HG02623 (cell line): ENCODE results near the gene TUBB.

Source experiments
- ATAC-seq: cut with Tn5 transposase; IDR thresholded peaks from one replicate; pipeline ENCODE4 v1.9.1; 2021; ENCODE audit warnings: moderate library complexity; ENCODE audit not compliant: unreplicated experiment

The TUBB gene

DNA sequence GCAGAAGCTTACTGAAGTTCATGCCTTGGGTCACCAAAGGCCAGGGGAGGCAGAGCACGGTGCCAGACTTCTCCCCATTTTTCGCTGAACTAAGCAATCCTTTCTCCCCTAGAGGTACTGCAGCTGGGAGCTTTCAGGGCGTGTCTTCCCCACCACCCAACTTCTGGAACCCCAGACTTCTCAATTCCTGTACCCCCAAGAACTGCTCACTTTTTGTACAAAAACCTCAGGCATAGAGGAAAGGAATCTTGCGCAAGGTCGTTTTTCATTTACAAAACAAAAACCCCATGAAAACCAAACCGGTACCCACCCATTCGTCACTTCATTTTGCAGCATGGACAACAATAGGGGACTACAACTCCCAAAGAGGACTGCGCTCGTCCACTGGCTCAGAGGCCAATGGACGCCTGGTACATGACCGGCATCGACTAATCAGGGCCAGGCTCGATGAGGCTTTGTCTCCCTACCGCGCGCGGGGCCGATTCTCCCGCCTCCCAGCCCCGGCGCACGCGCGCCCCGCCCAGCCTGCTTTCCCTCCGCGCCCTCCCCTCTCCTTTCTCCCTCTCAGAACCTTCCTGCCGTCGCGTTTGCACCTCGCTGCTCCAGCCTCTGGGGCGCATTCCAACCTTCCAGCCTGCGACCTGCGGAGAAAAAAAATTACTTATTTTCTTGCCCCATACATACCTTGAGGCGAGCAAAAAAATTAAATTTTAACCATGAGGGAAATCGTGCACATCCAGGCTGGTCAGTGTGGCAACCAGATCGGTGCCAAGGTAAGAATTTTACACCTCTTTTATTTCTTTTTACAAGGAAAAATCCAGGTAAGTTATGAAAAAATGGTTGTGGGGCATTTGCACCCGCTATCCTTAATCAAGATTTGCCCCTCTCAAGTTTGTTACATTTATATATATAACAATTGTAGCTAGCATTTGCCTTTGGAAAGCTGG, at the start of gene TUBB:
TUBB (plus strand) TSS at position 562 of the 947 bp plus-strand sequence; CDS start at position 717, 155 bp downstream.
- peak; percentile 33 for ATAC-seq

DNA sequence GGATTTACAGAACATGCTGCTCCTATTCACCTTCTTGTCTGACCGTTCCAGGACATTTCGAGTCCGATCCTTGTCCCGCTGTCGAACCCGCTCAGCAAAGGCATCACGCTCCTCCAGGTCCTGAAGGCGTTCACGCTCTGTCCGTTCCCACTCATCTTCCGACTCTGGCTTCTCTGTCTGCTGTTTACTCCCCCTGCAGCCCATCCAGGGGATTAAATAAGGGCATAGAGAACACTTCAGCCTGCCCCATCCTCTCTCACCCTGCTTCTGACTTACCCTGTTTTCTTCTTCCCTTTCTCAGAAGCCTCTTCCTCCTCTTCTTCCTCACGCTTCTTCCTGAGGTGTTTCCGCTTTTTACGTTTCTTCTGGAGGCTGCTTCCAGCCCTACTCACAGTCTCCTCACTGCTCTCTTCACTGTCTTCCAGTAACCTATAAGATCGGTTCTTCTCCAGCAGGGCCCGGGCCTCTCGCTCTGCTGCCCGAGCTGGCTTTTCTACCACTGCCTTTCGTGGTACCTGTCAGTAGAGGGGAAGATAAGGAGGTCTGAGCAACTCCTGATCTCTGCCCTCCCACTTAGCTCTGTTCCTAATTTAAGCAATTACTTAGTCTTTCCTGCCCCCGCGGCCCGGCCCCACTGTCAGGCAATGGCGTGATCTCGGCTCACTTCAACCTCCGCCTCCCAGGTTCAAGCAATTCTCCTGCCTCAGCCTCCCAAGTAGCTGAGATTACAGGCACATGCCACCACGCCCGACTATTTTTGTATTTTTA, 49.2 kb upstream of the TUBB start:
- no peak for ATAC-seq

DNA sequence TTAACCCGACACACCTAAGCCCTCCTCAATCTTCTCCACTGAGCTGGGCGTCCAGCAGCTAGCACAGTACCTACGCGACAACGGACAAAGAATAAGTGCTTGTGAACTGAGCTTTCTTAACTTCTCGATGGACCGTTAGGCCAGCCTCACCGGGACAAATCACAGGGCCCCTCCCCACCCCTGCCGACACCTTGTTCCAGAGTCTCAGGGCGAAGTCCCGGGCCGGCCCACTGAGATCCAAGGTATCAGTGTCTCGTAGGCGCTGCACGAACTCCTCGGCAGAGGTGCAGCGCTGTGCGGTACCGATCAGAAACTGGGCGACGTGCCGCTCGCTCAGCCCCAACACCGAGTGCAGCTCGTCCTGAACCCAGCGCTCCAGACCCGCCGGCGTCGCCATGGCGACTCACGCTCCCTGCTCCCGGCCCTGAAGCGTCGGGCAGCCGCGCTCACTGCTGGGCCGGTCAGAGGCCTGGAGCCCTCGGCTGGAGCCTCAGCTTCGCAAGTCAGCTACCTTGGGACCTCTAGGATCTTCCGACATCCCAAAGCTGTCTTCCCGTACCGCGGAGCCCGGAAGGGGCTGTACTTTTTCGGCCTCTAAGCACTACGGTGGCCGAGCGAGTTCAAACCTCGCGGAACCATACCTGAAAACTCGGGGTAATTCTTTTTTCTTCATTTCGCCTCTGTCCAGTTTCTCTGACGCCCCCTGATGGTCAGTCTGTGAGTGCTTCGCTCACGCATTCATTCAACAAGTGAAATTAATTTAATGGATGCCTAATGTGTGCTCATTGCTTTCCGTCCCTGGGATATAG, 47.5 kb upstream of the TUBB start, which contains the start of gene DHX16:
DHX16 (minus strand) TSS at position 562 of the 809 bp plus-strand sequence; CDS start at position 397, 165 bp downstream.
- peak; percentile 64 for ATAC-seq

DNA sequence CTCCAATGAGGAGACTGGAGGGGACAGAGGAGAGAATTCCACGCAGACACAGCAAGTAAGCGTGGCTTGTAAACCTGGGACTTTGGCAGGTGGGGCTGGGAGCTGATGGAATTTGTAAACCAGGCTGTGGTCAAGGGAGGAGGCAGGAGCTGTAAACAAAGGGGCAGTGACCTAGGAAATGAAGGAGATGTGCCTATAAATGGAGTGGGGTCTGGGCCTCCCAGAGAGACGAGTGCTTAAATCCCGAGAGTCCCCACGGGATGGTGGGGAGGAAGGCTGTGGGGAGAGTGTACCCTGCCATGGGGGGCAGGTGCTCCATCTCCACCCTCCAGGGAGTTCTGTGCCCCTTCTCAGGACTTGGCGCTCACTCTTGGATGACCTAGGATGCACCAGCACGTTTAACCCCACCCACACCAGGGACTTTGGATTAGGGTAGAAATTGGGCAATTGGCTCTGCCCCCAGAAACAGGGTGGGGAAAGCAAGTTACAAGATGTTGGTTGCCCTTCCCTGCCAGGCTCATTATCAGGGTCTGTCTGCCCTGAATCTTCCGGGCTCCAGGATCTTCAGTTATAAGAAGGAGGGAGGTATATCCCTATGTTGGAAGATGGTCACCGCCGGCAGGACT, 43.4 kb upstream of the TUBB start:
- no peak for ATAC-seq

DNA sequence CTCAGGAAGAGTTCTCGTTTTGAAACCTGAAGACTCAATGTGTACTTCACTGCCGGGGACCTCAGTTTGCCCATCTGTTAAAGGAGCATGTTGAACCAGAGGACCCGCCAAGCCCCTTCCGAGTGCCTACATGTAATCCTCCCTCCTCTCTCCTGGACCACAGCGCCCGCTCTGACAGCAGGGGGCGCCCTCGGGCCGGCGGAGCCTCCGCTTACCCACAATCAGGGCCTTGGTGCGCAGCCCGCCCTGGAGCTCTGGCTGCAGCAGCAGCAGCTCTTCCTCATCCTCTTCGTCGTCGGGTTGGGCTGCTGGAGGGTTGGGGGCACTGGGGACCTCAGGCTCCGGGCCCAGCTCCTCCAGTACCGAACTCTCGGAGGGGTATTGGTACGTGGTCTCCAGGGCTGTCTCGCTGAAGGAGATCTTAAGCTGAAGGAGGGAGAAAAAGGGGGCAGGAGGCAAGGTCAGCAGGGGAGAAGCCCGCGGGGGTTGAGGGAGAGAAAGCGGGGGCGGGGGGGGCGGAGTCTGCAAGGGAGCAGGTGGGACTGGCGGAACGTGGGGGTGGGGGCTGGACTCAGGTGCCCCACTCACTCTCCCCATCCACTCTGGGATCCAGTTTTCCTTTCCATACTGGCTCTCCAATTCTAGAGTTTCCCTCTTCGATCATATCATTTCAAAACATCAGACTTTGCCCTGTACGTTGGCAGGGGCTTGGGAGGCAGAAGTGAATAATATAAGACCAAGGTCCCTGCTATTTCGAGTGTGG, 41.0 kb upstream of the TUBB start:
- peak; percentile 41 for ATAC-seq

DNA sequence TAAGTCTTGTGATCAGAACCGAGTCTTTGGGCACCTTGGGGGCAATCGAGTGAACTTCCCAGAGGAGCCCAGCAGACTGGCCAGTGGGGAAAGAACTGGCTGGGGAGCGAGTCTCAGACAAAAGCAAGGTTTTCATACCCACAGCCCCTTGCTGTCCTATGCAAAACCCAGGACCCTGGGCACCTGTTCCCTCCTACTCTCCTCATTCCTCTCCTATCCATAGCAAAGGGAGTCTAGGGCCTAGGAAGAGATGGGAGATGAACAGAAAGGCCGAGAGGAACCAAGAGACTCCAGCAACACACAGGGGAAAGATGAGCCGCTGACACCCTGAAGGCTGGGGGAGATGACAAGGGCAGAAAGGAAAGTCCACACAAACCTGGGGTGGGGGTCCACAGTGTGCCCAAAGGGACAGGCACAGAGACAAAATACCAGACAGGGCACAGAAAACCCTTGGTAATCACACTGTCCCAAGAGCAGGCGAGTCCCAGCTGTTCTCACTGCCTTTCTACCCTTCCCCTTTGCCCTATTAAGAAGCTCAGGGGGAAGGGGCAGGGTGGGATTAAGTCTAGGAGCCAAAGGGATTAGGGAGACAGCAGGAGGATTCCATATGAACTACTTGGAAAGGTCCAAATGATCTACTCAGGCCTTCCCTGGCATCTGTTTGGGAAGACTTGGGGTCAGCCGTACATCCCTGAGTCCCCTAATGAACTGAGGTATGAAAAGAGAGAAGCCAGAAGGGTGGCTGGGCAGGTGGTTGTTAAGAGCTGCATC, 40.2 kb upstream of the TUBB start:
- no peak for ATAC-seq

DNA sequence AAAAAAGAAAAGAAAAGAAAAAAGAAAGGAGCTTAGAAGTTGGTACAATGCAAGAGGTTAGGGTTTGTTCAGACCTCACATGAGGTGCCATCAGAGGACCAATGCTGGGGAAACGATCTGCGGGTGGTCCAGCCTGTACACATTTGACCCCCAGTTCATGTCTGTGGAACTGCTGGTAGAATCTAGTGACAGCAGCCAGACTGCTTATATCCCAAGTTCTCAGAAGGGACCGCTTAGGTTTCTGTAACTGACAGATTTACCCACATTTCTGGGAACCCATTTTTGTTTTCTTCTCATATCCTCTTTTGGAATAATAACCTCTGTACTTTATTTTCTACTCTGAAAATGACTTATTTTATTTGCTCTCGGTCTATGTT, 38.4 kb upstream of the TUBB start:
- ATAC-seq: no peak

DNA sequence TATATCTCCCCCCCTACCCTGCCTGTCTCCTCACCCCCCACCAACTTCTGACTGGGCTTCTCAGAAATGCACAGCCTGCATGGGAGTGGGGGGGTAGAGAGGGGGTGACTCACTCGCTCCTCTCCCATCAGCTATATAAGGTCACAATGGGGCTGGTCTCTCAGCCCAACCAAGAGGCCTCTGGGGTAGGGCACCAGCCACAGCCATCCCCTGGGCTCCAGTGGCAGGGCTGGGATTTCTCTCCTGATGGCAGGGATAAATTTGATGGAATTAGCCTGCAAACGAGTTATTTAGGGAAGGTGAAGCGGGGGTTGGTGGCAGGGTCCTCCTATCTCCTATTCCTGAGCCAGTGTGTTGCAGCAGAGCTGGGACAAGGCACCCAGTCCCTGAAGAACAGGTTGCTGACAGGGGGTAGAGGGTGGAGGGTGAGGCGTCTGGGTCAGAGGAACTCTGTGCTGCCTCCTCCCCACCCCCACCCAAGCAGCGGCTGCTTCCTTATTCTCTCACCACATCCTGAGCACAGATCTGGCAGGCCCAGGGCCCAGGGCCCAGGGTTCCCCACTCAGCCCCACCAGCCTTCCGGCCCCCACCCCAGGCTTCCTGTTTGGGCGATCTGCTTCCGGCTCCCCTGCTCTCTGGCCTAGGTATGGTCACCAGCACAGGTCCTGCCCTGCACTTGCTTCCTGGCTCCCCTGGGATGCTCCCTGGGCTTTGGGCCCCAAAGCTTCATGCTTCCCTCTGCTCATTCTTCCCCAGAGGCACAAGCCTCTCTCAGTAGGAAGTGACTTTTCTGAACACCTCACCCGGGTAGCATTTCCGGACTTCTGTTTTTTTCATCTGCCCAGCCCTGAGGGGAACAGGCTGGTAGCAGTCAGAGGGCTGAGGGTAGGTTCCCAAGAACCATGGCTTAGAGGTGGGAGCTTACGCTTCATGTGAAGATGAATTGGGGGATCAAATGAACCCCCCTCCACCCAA, 37.7 kb upstream of the TUBB start:
- peak; percentile 38 for ATAC-seq

DNA sequence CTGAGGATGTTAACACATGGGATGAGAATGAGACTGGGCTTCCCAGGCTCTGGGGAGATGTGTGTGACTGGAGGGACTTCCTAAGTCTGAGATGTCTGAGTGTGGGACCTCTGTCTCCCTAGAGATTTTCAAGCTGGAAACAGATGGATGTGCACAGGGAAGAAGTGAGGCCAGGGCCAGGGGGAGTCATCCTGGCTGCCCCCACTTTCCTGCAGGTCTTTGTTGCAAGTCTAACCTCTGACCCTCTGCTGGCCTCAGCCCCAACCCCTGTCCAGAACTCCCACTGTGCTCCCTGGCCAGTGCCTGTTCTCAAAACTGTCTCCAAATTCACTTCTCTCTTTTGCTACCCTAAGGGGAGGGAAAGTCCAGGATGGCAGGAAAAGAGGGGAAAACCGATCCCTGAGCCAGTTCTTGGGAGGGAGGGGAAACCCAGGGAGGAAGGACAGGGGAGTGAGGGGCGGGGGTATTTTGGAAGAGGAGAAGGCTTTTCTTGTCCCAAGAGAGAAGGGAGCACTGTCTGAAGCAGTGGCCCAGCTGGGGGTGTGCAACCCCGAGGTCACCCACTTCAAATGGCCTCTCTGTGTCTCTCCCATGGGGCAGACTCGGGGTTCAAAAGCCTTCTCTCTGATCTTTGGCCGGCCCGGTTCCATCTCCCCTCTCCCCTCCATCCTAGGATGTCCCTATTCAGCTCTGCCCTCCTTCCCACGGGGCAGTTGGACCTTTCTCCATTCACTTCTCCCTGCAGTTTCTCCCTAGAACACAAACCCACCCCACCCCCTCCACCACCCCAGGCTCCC, 36.8 kb upstream of the TUBB start:
- ATAC-seq: no peak

DNA sequence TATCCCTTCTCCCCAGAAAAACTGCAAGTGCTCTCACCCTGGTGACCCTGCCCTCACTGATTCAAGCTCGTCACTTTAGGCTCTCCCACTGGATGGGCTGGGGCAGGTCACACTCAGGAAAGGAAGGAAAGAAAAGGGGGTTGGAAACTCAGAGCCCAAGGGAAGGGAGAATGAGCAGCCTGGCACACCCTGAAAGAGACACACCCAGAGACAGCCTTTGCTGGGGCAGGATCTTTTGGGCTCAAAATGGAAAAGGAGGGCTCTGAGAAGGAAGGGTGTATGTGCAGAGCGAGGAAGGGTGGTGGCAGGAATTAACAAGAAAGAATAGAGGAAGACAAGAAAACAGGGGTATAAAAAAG, 36.2 kb upstream of the TUBB start:
- no peak for ATAC-seq

DNA sequence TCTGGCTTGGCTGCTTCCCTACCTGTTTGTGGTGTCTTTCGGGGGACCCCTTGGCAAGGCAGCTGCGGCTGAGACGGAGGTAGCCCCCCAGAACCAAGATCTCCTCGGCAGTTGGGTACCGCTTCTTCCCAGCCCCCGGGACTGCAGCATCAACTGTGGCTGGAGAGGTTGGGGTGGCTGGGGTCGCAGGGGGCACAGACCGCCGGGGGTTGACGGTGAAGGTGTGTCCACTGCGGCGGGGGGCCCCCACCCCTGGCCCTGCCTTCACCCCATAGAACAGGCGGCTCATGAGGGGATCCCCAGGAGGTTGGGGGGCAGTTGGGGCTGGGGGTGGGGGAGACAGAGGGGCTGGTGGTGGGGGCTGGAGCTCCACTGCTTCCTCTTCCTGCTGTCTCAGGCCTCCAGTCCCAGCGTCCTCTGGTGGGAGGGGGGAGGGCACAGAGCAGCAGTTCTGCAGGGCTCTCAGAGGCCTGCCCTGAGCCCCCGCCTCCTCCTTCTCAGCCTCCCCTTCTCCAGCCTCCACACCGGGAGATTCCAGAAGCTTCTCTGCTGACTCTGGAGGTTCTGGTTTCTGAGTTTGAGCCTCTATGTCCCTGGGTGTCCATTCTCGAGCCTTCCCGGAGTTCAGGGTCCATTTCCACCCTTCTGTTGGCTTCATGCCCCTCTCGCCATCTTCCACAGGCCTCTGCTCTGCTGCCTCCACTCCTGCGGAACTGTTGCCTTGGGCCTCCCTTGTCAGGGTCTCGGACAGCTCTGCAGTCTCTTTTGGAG, 35.6 kb upstream of the TUBB start:
- ATAC-seq: no peak

DNA sequence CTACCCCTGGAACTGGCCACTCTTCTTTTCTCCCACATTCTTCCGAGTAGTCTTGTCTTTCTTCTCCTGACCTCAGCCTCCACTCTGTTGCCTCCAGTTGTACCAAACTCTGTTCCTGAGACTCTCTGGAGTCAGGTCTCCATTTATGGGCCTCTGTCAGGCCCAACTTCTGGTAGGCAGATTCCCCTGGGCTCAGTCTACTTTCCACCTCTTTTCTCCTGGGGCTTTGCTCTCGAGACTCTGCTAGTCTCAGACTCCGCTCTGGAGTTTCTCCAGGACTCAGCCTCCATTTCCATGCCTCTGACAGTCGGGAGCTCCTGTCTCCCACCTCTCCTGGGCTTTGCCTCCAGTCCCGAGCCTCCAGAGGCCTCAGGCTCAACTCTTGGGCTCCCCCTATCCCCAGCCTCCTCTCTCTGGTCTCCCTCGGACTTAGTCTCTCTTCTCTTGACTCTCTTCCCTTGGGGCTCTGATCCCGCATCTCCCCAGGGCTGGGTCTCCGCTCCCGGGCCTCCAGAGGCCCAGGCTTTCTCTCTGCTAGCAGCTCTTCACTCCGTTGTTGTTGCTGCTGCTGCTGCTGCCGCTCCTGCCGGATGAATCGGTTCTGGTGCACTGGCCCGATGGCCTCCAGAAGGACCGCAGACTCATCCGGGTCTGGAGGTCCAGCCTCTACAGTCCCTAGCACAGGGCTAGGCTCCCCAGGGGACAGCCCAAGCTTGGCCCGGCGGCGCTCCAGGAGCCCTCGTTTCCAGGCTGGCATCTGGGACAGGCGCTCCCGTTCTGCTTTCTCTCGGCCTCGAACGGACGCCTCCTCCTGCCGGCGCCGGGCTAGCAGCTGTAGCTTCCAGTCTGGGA, 34.8 kb upstream of the TUBB start:
- no peak for ATAC-seq

DNA sequence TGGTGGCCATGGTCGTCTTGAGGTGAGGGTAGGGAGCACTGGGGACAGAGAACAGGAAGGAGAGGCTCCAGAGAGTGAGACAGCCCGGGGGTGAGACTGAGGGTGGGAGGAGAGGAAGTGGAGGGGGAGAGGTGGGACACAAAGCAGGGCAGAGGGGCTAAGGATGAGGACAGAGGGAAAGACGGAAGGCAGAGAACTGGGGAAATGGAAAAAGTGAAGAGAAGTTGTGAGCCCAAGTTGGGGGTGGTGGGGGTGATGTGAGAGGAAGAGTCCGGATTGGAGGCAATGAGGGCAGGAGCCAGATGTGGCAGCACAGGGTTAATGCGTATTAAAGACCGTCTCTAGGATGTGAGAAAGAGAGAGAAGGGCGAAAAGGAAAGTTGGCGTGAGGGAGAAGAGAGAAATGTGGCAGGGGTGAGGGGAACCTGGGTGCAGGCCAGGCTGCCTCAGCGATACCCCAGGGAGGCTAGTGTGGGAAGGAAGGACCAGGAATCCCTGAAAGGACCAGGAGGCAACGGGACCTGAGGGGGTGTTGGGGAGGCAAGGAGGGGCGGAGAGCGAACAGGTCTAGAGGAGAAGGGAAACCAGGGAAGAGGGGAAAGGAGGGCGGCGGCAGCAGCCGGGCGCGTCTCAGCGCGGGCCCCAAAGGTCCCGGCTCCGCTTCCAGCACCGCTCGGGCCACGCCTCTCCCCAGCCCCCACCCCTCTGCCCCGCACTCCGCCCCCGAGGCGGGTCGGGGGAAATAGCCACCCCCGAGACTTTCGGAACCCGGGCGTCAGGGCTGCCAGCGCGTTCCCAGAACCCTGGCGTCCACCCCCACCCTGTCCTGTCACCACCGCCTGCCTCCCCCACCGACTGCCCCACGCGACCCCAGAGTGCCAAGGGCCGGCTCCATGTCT, 33.9 kb upstream of the TUBB start, which contains the start of gene PPP1R18:
PPP1R18 (minus strand) TSS at position 637 of the 899 bp plus-strand sequence; CDS start at position 10, 627 bp downstream.
- peak; percentile 12 for ATAC-seq

DNA sequence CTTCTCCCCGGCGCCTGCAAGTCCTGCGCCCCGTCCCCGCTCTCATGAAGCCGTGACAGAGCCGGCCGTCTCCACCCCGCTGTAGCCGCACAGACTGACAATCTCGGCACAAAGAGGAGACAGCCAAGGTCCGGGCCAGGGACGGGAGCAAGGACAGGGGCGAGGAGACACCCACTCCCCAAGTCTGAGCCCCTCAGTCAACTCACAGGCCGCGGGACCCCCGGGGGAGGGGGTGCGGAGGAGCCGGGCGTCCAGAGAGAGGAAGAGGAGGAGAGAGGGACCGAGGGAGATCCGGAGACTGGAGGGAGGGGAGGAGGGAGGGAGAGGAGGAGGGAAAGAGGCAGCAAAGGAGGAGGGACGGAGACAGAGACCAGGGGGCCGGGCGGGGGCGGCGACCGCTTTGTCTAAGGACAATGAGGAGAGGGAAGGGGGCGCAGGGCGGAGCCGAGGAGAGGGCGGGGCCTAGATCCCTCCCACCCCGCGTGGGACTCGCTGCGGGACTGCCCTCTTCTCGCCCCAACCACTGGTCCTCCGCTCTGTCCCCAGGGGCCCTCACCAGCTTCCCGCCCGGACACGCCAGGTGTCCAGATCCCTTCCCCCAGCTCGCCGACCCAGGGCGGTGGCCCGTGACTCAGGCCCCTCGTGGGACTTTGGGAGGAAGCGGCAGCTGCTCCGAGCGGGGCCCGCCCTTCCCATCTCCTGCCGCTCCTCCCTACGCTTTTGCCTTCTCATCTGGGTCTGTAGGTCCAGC, 33.1 kb upstream of the TUBB start:
- peak; percentile 32 for ATAC-seq
